PC-3 (cell line): ENCODE measurements around the gene SALL3. TPM values are rescaled to one million over a fixed set of nuclear protein-coding genes. Genes with fewer than 3 reads are reported as not detected.

ENCODE experiments used
- ATAC-seq: fragments of 200-7000 bp; cut with Tn5 transposase; 2 replicates; pipeline ENCODE4 v1.9.1; 2020; ENCODE audit warnings: mild to moderate bottlenecking, moderate library complexity
- BruUV-seq: library from RNA; stranded (reverse); fragments of 400-500 nt; replicated peaks from 2 replicates; lab custom pipeline; 2021; lab: Mats Ljungman, UMichigan
- CTCF ChIA-PET: fragments of 300-600 bp; sonication (Branson Sonifier 250); formaldehyde crosslinking; loops from one replicate; lab custom pipeline; 2022; ENCODE audit warnings: antibody characterized with exemption; lab: Charles Lee
- POLR2A ChIA-PET: fragments of 300-600 bp; sonication (Branson Sonifier 250); formaldehyde crosslinking; loops from one replicate; lab custom pipeline; 2022; ENCODE audit warnings: antibody characterized with exemption; ENCODE audit not compliant: unreplicated experiment; lab: Charles Lee
- DNase-seq: peaks from one replicate; pipeline ENCODE4 v3.0.0-alpha.2; 2015
- H2AFZ ChIP-seq: fragments of 300-600 bp; sonication (generic); 2 replicates; pipeline ENCODE4 v1.6.0; 2016; ENCODE audit warnings: antibody characterized with exemption, low read length
- H3F3A ChIP-seq: fragments of 300-600 bp; sonication (generic); one replicate; pipeline ENCODE4 v1.6.0; 2017; ENCODE audit warnings: antibody characterized with exemption, low read length, control low read depth, mild to moderate bottlenecking; ENCODE audit not compliant: unreplicated experiment
- H3K27ac ChIP-seq: fragments of 300-600 bp; sonication (generic); 2 replicates; pipeline ENCODE4 v1.5.1; 2016; ENCODE audit warnings: mild to moderate bottlenecking, low read length
- H3K27me3 ChIP-seq: fragments of 300-600 bp; sonication (generic); 2 replicates; pipeline ENCODE4 v1.6.1; 2016; ENCODE audit warnings: low read length, mixed read lengths
- H3K36me3 ChIP-seq: fragments of 300-600 bp; sonication (generic); 2 replicates; pipeline ENCODE4 v1.6.1; 2016; ENCODE audit warnings: low read depth, mixed run types, low read length, mixed read lengths
- H3K4me1 ChIP-seq: fragments of 300-600 bp; sonication (generic); 2 replicates; pipeline ENCODE4 v1.5.1; 2016; ENCODE audit warnings: low read length; ENCODE audit not compliant: insufficient read depth
- H3K4me2 ChIP-seq: fragments of 300-600 bp; sonication (generic); 2 replicates; pipeline ENCODE4 v1.6.0; 2016; ENCODE audit warnings: low read length
- H3K4me3 ChIP-seq: fragments of 300-600 bp; sonication (generic); 2 replicates; pipeline ENCODE4 v1.5.1; 2016; ENCODE audit warnings: mild to moderate bottlenecking, low read length, mixed read lengths
- H3K79me2 ChIP-seq: fragments of 300-600 bp; sonication (generic); 2 replicates; pipeline ENCODE4 v1.6.1; 2017; ENCODE audit warnings: low read length, mixed read lengths
- H3K9ac ChIP-seq: fragments of 300-600 bp; sonication (generic); 2 replicates; pipeline ENCODE4 v1.6.0; 2016; ENCODE audit warnings: mild to moderate bottlenecking, low read length
- H3K9me2 ChIP-seq: fragments of 300-600 bp; sonication (generic); replicated peaks from 2 replicates; pipeline ENCODE4 v1.6.1; 2016; ENCODE audit warnings: mixed run types, low read length, mixed read lengths
- H3K9me3 ChIP-seq: fragments of 300-600 bp; sonication (generic); 2 replicates; pipeline ENCODE4 v1.6.1; 2016; ENCODE audit warnings: low read length, mixed read lengths
- H4K20me1 ChIP-seq: fragments of 300-600 bp; sonication (generic); 2 replicates; pipeline ENCODE4 v1.6.1; 2016; ENCODE audit warnings: low read length, mixed read lengths
- CTCF ChIP-seq: fragments of 300-600 bp; sonication (generic); conservative IDR thresholded peaks from 2 replicates; pipeline ENCODE4 v1.5.1; 2017; ENCODE audit warnings: antibody characterized with exemption, low read depth, mild to moderate bottlenecking, low read length
- EZH2 ChIP-seq: fragments of 300-600 bp; sonication (generic); IDR thresholded peaks from one replicate; pipeline ENCODE4 v1.6.1; 2017; ENCODE audit warnings: antibody characterized with exemption, mild to moderate bottlenecking, low read length; ENCODE audit not compliant: unreplicated experiment
- EZH2phosphoT487 ChIP-seq: fragments of 300-600 bp; sonication (generic); IDR thresholded peaks from 2 replicates; pipeline ENCODE4 v1.6.1; 2018; ENCODE audit warnings: mild to moderate bottlenecking, antibody characterized with exemption, low read length, borderline replicate concordance
- intact Hi-C: fragments of 100-400 bp; cut with micrococcal nuclease; formaldehyde crosslinking; loops from 2 replicates; pipeline ENCODE4 v1.9.0; 2023
- total RNA-seq: library from RNA; depleted of rRNA; stranded (reverse); fragments of >200 nt; gene quantifications from 2 replicates; pipeline ENCODE4 v1.2.3, GENCODE V29; 2014

The SALL3 gene
- total RNA-seq, 1 experiment from 2014 or later: not detected

GRCh38 chr18:78993014-78993926 is 13.7 kb downstream of the SALL3 start:
- ChIA-PET CTCF (no interaction called here), POLR2A (no interaction called here)
- no peaks in the 10 kb centered on the region for H4K20me1 ChIP-seq
- no peaks in the 10 kb centered on the region for H3K36me3 ChIP-seq
- no peaks in the 10 kb centered on the region for H3K4me1 ChIP-seq
- H3K4me2 ChIP-seq: no peak overlapping the region
- intact Hi-C loops: no loop called here
- no peak overlapping the region for H2AFZ ChIP-seq
- H3K27ac ChIP-seq: no peak overlapping the region
- no peak for TF ChIP-seq CTCF
- TF ChIP-seq EZH2: no peak
- TF ChIP-seq EZH2phosphoT487: no peak
- H3K9me3 ChIP-seq: no peaks in the 10 kb centered on the region
- H3K4me3 ChIP-seq: no peak overlapping the region
- no peaks in the 10 kb centered on the region for H3K79me2 ChIP-seq
- no TSS peak for BruUV-seq
- DNase-seq (no peak), ATAC-seq (no peak)
- no peaks in the 10 kb centered on the region for H3K9me2 ChIP-seq
- H3F3A ChIP-seq: no peaks in the 10 kb centered on the region
- H3K9ac ChIP-seq: no peak overlapping the region
- H3K27me3 ChIP-seq: peaks cover 13% of the 10 kb centered on the region

GRCh38 chr18:78994000-78994399 is 14.4 kb downstream of the SALL3 start:
- DNase-seq (no peak), ATAC-seq (no peak)
- no peaks in the 10 kb centered on the region for H4K20me1 ChIP-seq
- H3K4me3 ChIP-seq: no peak overlapping the region
- TF ChIP-seq EZH2 (no peak), EZH2phosphoT487 (no peak), CTCF (no peak)
- H3K27me3 ChIP-seq: peaks cover 13% of the 10 kb centered on the region
- ChIA-PET POLR2A (no interaction called here), CTCF (no interaction called here)
- H3K79me2 ChIP-seq: no peaks in the 10 kb centered on the region
- H3K9me3 ChIP-seq: no peaks in the 10 kb centered on the region
- H2AFZ ChIP-seq: no peak overlapping the region
- H3F3A ChIP-seq: no peaks in the 10 kb centered on the region
- H3K27ac ChIP-seq: no peak overlapping the region
- H3K36me3 ChIP-seq: no peaks in the 10 kb centered on the region
- H3K4me2 ChIP-seq: no peak overlapping the region
- no TSS peak for BruUV-seq
- H3K9me2 ChIP-seq: no peaks in the 10 kb centered on the region
- intact Hi-C loops: no loop called here
- H3K4me1 ChIP-seq: no peaks in the 10 kb centered on the region
- H3K9ac ChIP-seq: no peak overlapping the region

GRCh38 chr18:78994531-78994930 is 14.9 kb downstream of the SALL3 start:
- Histone ChIP-seq H4K20me1 (no peaks in the 10 kb centered on the region), H2AFZ (no peak overlapping the region), H3K27ac (no peak overlapping the region), H3K9ac (no peak overlapping the region), H3K9me3 (no peaks in the 10 kb centered on the region), H3F3A (no peaks in the 10 kb centered on the region), H3K4me1 (no peaks in the 10 kb centered on the region), H3K9me2 (no peaks in the 10 kb centered on the region), H3K27me3 (peaks cover 18% of the 10 kb centered on the region), H3K79me2 (no peaks in the 10 kb centered on the region), H3K4me2 (no peak overlapping the region), H3K4me3 (no peak overlapping the region), H3K36me3 (no peaks in the 10 kb centered on the region)
- BruUV-seq: no TSS peak
- no peak for TF ChIP-seq EZH2
- TF ChIP-seq CTCF: no peak
- no peak for TF ChIP-seq EZH2phosphoT487
- DNase-seq (no peak), ATAC-seq (no peak)
- ChIA-PET CTCF (no interaction called here), POLR2A (no interaction called here)
- intact Hi-C loops: no loop called here
